ENCODE results near the gene GPATCH4. TPM values are rescaled to one million over a fixed set of nuclear protein-coding genes. Genes with fewer than 3 reads are reported as not detected.

The GPATCH4 gene
- polyA plus RNA-seq, 4 donors: 8.9 to 31.0 (median 16.8) TPM

Other genes starting within 250 kb of the GPATCH4 start
- 10 to 100 TPM in 1 of 4 donors, 1 to 10 TPM in 2, under 1 TPM in 1; 0.27 to 55.2 (median 2.7) TPM for gene RHBG, start 232.3 kb downstream of the GPATCH4 start, polyA plus RNA-seq
- 10 to 100 TPM in 2 of 4 donors, 1 to 10 TPM in 2; 5.8 to 23.7 (median 13.0) TPM for gene MEF2D, start 100.7 kb downstream of the GPATCH4 start, polyA plus RNA-seq
- 10 to 100 TPM in 2 of 4 donors, under 1 TPM in 2; 0.54 to 13.8 (median 7.3) TPM for gene IQGAP3, start 28.9 kb downstream of the GPATCH4 start, polyA plus RNA-seq
- under 1 TPM in 2 of 4 donors, not detected in 2; 0.18 to 0.19 TPM for gene TTC24, start 21.8 kb downstream of the GPATCH4 start, polyA plus RNA-seq
- 100 to 1,000 TPM in 1 of 4 donors, 10 to 100 TPM in 3; 64.8 to 105 (median 94.3) TPM for gene NAXE, start 9.7 kb downstream of the GPATCH4 start, polyA plus RNA-seq
- gene HAPLN2, start 17.9 kb upstream of the GPATCH4 start, polyA plus RNA-seq: 10 to 100 TPM in 2 of 4 donors, under 1 TPM in 2; 0.22 to 25.9 (median 6.7) TPM
- 1 to 10 TPM in 1 of 4 donors, under 1 TPM in 1, not detected in 2; 0.36 to 1.9 TPM for gene BCAN, start 40.6 kb upstream of the GPATCH4 start, polyA plus RNA-seq
- 10 to 100 TPM in 2 of 4 donors, 1 to 10 TPM in 1, under 1 TPM in 1; 0.22 to 17.9 (median 6.4) TPM for gene NES, start 75.9 kb upstream of the GPATCH4 start, polyA plus RNA-seq
- 1 to 10 TPM in 2 of 4 donors, under 1 TPM in 2; 0.81 to 3.1 (median 1.4) TPM for gene CRABP2, start 104.1 kb upstream of the GPATCH4 start, polyA plus RNA-seq
- gene METTL25B, start 127.0 kb upstream of the GPATCH4 start, polyA plus RNA-seq: 10 to 100 TPM; 27.8 to 79.8 (median 49.4) TPM
- 10 to 100 TPM; 12.5 to 34.5 (median 14.9) TPM for gene ISG20L2, start 127.3 kb upstream of the GPATCH4 start, polyA plus RNA-seq
- 100 to 1,000 TPM in 1 of 4 donors, 10 to 100 TPM in 3; 57.7 to 102 (median 58.6) TPM for gene MRPL24, start 139.6 kb upstream of the GPATCH4 start, polyA plus RNA-seq
- 100 to 1,000 TPM; 244 to 308 (median 277) TPM for gene HDGF, start 150.2 kb upstream of the GPATCH4 start, polyA plus RNA-seq
- 10 to 100 TPM; 45.2 to 56.7 (median 52.8) TPM for gene PRCC, start 166.1 kb upstream of the GPATCH4 start, polyA plus RNA-seq
- gene SH2D2A, start 215.4 kb upstream of the GPATCH4 start, polyA plus RNA-seq: 1 to 10 TPM in 3 of 4 donors, under 1 TPM in 1; 0.89 to 3.7 (median 2.4) TPM

Data from small intestine (tissue), 4 donors.